Naive B cell (primary cell): ENCODE results near the gene CACNA2D3. TPM values are rescaled to one million over a fixed set of nuclear protein-coding genes. Genes with fewer than 3 reads are reported as not detected.

Experiments
- ATAC-seq, 2 donors: fragments of 150-1000 bp; cut with Tn5 transposase; 2 replicates each; pipeline ENCODE4 v1.10.0; 2021; ENCODE audit warnings: low read depth in 2 of 2, mild to moderate bottlenecking in 2 of 2, moderate library complexity in 2 of 2
- DNase-seq: peaks from one replicate; pipeline ENCODE4 v3.0.0; 2022
- H3K27ac Mint-ChIP-seq, 6 donors: one replicate each; pipeline ENCODE4 v1.8.0; 2020 to 2022; ENCODE audit warnings: mild to moderate bottlenecking in 6 of 6, mixed read lengths in 6 of 6, moderate library complexity in 5 of 6, inconsistent platforms in 2 of 6
- H3K27me3 Mint-ChIP-seq, 3 donors: one replicate each; pipeline ENCODE4 v1.8.0; 2021 to 2022; ENCODE audit warnings: mixed read lengths in 3 of 3, mild to moderate bottlenecking in 1 of 3
- H3K36me3 Mint-ChIP-seq, 2 donors: one replicate each; pipeline ENCODE4 v1.8.0; 2020 to 2022; ENCODE audit warnings: mixed read lengths in 2 of 2, inconsistent platforms in 1 of 2, mild to moderate bottlenecking in 1 of 2
- H3K4me1 Mint-ChIP-seq, 3 donors: one replicate each; pipeline ENCODE4 v1.8.0; 2020 to 2022; ENCODE audit warnings: mixed read lengths in 3 of 3, inconsistent platforms in 1 of 3, mild to moderate bottlenecking in 1 of 3, moderate library complexity in 1 of 3
- H3K4me3 Mint-ChIP-seq, 8 donors: one replicate each; pipeline ENCODE4 v1.8.0; 2020 to 2022; ENCODE audit warnings: mild to moderate bottlenecking in 8 of 8, mixed read lengths in 8 of 8, moderate library complexity in 8 of 8, inconsistent platforms in 2 of 8
- H3K9me3 Mint-ChIP-seq, 7 donors: one replicate each; pipeline ENCODE4 v1.8.0; 2020 to 2022; ENCODE audit warnings: mixed read lengths in 7 of 7, mild to moderate bottlenecking in 5 of 7, inconsistent platforms in 2 of 7, moderate library complexity in 1 of 7
- polyA plus RNA-seq, 6 donors: library from polyadenylated mRNA; unstranded; fragments of 300-500 nt; fragmentation: Illumina TruSeq; gene quantifications; one replicate each; pipeline ENCODE4 v1.2.3, GENCODE V29; 2021; ENCODE audit warnings: low read depth in 6 of 6

The CACNA2D3 gene
- polyA plus RNA-seq, 6 donors from 2014 or later = not detected

GRCh38 chr3:54165865-54166264, 43.5 kb downstream of the CACNA2D3 start:
- H3K9me3 Mint-ChIP-seq = peaks cover 0 to 5% (median 1%) of the 10 kb centered on the region in 7 donors
- no peaks in the 10 kb centered on the region for H3K36me3 Mint-ChIP-seq
- no peak overlapping the region for H3K4me3 Mint-ChIP-seq
- peaks cover 0 to 5% (median 4%) of the 10 kb centered on the region in 3 donors for H3K27me3 Mint-ChIP-seq
- no peaks in the 10 kb centered on the region for H3K4me1 Mint-ChIP-seq
- DNase-seq = no peak
- ATAC-seq = no peak
- H3K27ac Mint-ChIP-seq = no peak overlapping the region

- no peak for DNase-seq
- Mint-ChIP-seq H3K4me3 (no peak overlapping the region), H3K9me3 (peaks cover 0 to 5% (median 1%) of the 10 kb centered on the region in 7 donors), H3K27ac (no peak overlapping the region), H3K4me1 (no peaks in the 10 kb centered on the region), H3K36me3 (no peaks in the 10 kb centered on the region), H3K27me3 (peaks cover 0 to 5% (median 4%) of the 10 kb centered on the region in 3 donors)
- no peak for ATAC-seq
These were observed 45.6 kb downstream of the CACNA2D3 start for GRCh38 chr3:54167999-54168398.

- Mint-ChIP-seq H3K9me3 (peaks cover 0 to 5% (median under 1%) of the 10 kb centered on the region in 7 donors), H3K4me1 (no peaks in the 10 kb centered on the region), H3K36me3 (no peaks in the 10 kb centered on the region), H3K27ac (peak overlapping the region in 1 of 6 donors; percentile 34), H3K4me3 (no peak overlapping the region), H3K27me3 (peaks cover 0 to 5% (median 4%) of the 10 kb centered on the region in 3 donors)
- no peak for ATAC-seq
- DNase-seq = no peak
These were observed 46.1 kb downstream of the CACNA2D3 start for GRCh38 chr3:54168451-54168850.

DNA sequence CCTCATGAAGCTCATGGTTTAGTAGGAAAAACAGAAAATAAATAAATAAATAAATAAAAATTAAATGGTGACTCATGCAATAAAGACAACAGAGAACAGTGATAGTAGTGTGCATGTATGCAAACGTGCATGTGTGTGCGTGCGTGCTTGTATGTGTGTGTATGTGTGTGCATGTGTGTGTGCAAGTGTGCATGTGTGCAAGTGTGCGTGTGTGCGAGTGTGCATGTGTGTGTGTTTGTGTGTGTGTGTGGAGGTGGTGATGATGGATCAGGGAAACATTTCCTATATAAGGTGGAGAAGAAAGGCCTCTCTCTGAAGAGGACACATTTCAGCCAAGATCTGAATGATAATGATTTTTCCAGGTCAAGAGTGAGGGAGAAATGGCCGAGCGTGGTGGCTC, 47.2 kb downstream of the CACNA2D3 start:
- ATAC-seq (no peak), DNase-seq (no peak)
- H3K9me3 Mint-ChIP-seq = peaks cover 0 to 5% (median 0%) of the 10 kb centered on the region in 7 donors
- H3K27me3 Mint-ChIP-seq = peaks cover 0 to 4% (median 0%) of the 10 kb centered on the region in 3 donors
- H3K27ac Mint-ChIP-seq = peak overlapping the region in 1 of 6 donors; percentile 77
- no peak overlapping the region for H3K4me3 Mint-ChIP-seq
- H3K4me1 Mint-ChIP-seq = no peaks in the 10 kb centered on the region
- H3K36me3 Mint-ChIP-seq = no peaks in the 10 kb centered on the region

GRCh38 chr3:54171509-54171908, 49.2 kb downstream of the CACNA2D3 start:
- Mint-ChIP-seq H3K4me3 (no peak overlapping the region), H3K4me1 (no peaks in the 10 kb centered on the region), H3K27ac (no peak overlapping the region), H3K27me3 (peaks cover 0 to 4% (median 0%) of the 10 kb centered on the region in 3 donors), H3K36me3 (no peaks in the 10 kb centered on the region), H3K9me3 (peaks cover 0 to 5% (median 0%) of the 10 kb centered on the region in 7 donors)
- ATAC-seq (no peak), DNase-seq (no peak)

- no peak overlapping the region for H3K4me3 Mint-ChIP-seq
- peaks cover 0 to 5% (median 0%) of the 10 kb centered on the region in 7 donors for H3K9me3 Mint-ChIP-seq
- no peaks in the 10 kb centered on the region for H3K4me1 Mint-ChIP-seq
- DNase-seq (no peak), ATAC-seq (no peak)
- no peak overlapping the region for H3K27ac Mint-ChIP-seq
- H3K36me3 Mint-ChIP-seq = no peaks in the 10 kb centered on the region
- peaks cover 0 to 4% (median 0%) of the 10 kb centered on the region in 3 donors for H3K27me3 Mint-ChIP-seq
These were observed 49.6 kb downstream of the CACNA2D3 start for GRCh38 chr3:54171951-54172350.

DNA sequence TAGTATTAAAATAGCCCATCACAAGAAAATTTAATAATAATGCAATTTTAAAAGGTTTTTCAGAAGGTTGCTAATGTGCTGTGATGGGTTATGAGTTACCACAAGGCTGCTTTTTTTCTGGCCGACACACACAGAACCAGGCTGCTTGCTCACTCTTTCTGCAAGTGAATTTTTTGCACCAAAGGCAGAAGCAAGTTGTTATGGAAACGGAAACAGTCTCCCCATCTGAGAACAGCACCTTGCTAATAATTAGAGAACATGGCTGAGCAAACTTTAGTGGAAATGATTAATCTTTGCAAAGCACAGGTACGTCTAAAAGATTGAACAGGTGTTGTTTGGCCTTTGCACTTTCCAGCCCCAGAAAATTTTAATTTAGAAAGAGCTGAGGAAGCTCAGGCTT, 51.0 kb downstream of the CACNA2D3 start:
- Mint-ChIP-seq H3K27ac (no peak overlapping the region), H3K4me1 (no peaks in the 10 kb centered on the region), H3K9me3 (peaks cover 0 to 1% (median 0%) of the 10 kb centered on the region in 7 donors), H3K27me3 (peaks cover 0 to 4% (median 0%) of the 10 kb centered on the region in 3 donors), H3K4me3 (no peak overlapping the region), H3K36me3 (no peaks in the 10 kb centered on the region)
- DNase-seq (no peak), ATAC-seq (no peak)

GRCh38 chr3:54176106-54176505, 53.8 kb downstream of the CACNA2D3 start:
- Mint-ChIP-seq H3K36me3 (no peaks in the 10 kb centered on the region), H3K27me3 (peaks cover 0 to 9% (median 4%) of the 10 kb centered on the region in 3 donors), H3K4me1 (no peaks in the 10 kb centered on the region), H3K9me3 (peaks cover 0 to 1% (median 0%) of the 10 kb centered on the region in 7 donors), H3K4me3 (no peak overlapping the region), H3K27ac (no peak overlapping the region)
- DNase-seq (no peak), ATAC-seq (no peak)

DNA sequence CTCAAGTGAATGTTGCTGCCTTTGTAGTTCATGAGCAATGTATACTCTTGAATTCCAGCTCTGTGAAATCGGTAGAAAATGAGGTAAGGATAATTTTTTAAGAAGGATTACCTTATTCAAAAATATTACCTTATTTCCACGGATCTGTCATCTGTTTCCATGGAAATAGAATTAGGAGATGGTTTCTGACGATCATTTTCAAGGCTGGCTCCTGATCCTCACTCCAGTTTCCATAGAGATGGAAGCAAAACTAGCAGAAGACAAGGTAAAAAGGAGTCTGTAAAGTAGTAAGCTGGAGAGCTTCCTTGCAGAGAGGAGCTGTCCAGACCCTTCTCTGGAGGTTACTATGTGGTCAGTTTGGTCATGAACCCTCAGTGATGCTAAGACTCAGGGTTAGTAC, 55.5 kb downstream of the CACNA2D3 start:
- no peaks in the 10 kb centered on the region for H3K36me3 Mint-ChIP-seq
- H3K27ac Mint-ChIP-seq = no peak overlapping the region
- DNase-seq = no peak
- H3K9me3 Mint-ChIP-seq = peaks cover 0 to 1% (median 0%) of the 10 kb centered on the region in 7 donors
- H3K4me3 Mint-ChIP-seq = no peak overlapping the region
- H3K27me3 Mint-ChIP-seq = peaks cover 0 to 9% (median 0%) of the 10 kb centered on the region in 3 donors
- no peaks in the 10 kb centered on the region for H3K4me1 Mint-ChIP-seq
- no peak for ATAC-seq

- DNase-seq = no peak
- H3K27ac Mint-ChIP-seq = no peak overlapping the region
- H3K4me3 Mint-ChIP-seq = no peak overlapping the region
- H3K4me1 Mint-ChIP-seq = no peaks in the 10 kb centered on the region
- ATAC-seq = no peak
- peaks cover 0 to 9% (median 0%) of the 10 kb centered on the region in 3 donors for H3K27me3 Mint-ChIP-seq
- peaks cover 0 to 4% (median 0%) of the 10 kb centered on the region in 7 donors for H3K9me3 Mint-ChIP-seq
- H3K36me3 Mint-ChIP-seq = no peaks in the 10 kb centered on the region
These were observed 56.0 kb downstream of the CACNA2D3 start for GRCh38 chr3:54178376-54178775.

- Mint-ChIP-seq H3K36me3 (no peaks in the 10 kb centered on the region), H3K27ac (peak overlapping the region in 1 of 6 donors; percentile 39), H3K9me3 (peaks cover 0 to 4% (median 1%) of the 10 kb centered on the region in 7 donors), H3K4me3 (no peak overlapping the region), H3K27me3 (peaks cover 0 to 9% (median 0%) of the 10 kb centered on the region in 3 donors), H3K4me1 (no peaks in the 10 kb centered on the region)
- ATAC-seq (no peak), DNase-seq (no peak)
These were observed 58.6 kb downstream of the CACNA2D3 start for GRCh38 chr3:54180921-54181320.

GRCh38 chr3:54182242-54182641, 59.9 kb downstream of the CACNA2D3 start:
- H3K4me1 Mint-ChIP-seq = no peaks in the 10 kb centered on the region
- peaks cover 0 to 9% (median 0%) of the 10 kb centered on the region in 3 donors for H3K27me3 Mint-ChIP-seq
- ATAC-seq (no peak), DNase-seq (no peak)
- no peaks in the 10 kb centered on the region for H3K36me3 Mint-ChIP-seq
- H3K27ac Mint-ChIP-seq = no peak overlapping the region
- H3K9me3 Mint-ChIP-seq = peaks cover 0 to 6% (median 1%) of the 10 kb centered on the region in 7 donors
- no peak overlapping the region for H3K4me3 Mint-ChIP-seq

DNA sequence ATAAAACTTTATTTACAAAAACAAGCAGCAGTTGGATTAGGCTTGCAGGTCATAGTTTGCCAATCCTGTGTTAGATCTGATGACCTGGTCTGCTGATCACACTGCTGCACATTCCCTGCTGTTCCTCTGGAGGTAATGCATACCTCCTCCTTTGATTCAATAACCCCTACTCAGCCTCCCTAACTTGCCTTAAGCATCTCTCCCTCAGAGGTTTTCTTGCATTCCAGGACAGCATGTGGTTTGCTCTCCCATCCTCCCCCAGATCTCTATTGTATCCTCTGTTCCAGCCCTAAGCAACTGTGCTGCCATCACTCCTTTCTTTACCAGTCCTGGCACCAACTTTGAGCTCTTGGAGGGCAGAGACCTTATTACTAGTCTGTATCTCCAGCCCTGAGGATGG, 63.4 kb downstream of the CACNA2D3 start:
- DNase-seq = no peak
- Mint-ChIP-seq H3K4me1 (no peaks in the 10 kb centered on the region), H3K4me3 (no peak overlapping the region), H3K27me3 (no peaks in the 10 kb centered on the region), H3K27ac (peak overlapping the region in 1 of 6 donors; percentile 47), H3K36me3 (no peaks in the 10 kb centered on the region), H3K9me3 (peaks cover 1 to 11% (median 9%) of the 10 kb centered on the region in 7 donors)
- no peak for ATAC-seq

- Mint-ChIP-seq H3K4me1 (no peaks in the 10 kb centered on the region), H3K9me3 (peaks cover 1 to 10% (median 9%) of the 10 kb centered on the region in 7 donors), H3K4me3 (peak overlapping the region in 1 of 8 donors; percentile 71), H3K36me3 (no peaks in the 10 kb centered on the region), H3K27ac (no peak overlapping the region), H3K27me3 (no peaks in the 10 kb centered on the region)
- ATAC-seq = no peak
- peak; percentile 1 for DNase-seq
These were observed 65.9 kb downstream of the CACNA2D3 start for GRCh38 chr3:54188176-54188791.
